Right forelimb (tissue), 1 donor: ENCODE measurements around the gene LMBR1.
"Not testable (repeated sequence)": the region's sequence is repeated elsewhere in the genome, so short reads cannot be mapped to it uniquely, and the experiment has no call there.

Experiments
- DNase-seq: peaks from one replicate; pipeline ENCODE4 v3.0.0-alpha.2; 2018

Gene LMBR1

GRCh38 chr7:156753630-156754029 lies 139.4 kb downstream of the LMBR1 start:
- no peak for DNase-seq

DNA sequence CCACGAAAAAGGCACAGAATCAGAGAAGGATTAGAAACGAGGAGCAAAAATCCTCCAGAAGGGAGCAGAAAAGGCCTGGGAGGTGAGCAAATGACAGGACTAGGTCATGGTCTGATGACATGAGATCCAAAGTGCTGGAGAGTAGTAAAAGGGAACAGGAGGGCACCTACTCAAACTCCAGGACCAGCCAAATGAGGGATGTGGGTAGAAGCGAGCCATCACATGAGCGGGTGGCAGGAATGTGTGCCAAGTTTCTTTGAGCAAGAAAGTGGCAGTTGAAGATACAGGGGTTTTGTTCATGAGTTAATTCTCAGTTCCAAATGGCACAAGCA lies 139.8 kb downstream of the LMBR1 start:
- DNase-seq: no peak

DNA sequence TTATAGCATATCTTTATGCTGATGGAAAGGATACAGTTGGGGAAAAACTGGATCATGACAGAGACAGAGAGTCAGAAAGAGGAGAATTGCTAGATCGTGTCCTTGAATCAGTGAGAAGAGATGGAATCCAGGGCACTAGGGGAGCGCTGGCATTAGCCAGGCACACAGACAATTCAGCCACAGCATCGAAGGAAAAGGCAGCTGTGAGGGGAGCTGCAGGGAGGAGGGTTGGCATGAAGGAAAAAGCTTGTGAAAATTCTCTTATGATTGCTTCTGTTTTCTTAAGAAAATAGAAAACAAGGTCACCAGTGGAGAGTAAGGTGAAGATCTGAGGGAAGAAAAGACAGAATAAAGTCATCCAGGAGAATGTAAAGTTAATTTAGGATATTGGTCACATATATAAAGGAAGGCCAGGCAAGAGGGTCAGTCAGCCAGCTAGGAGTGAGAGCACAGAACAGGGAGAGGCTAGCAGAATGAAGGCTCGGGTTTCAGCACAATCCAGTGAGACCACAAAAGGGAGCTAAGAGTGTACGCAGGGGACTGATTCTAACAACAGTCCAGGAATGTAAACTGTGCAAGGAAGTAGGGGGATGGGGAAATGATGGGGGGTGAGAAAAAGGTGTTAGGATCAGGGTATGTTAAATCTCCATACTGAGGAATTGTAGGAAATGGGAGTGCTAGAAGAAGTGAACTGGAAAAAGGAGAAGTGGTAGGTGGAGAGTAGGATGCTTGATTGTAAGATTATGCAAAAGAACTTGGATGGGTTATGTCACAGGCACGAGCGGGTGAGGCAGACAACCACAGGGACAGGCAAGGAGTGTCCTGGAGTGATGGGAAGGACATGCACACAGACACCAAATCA lies 140.4 kb downstream of the LMBR1 start:
- no peak for DNase-seq

- no peak for DNase-seq
Observed at GRCh38 chr7:156751319-156751718, 141.7 kb downstream of the LMBR1 start.

- DNase-seq: no peak
Observed at GRCh38 chr7:156747718-156748117, 145.3 kb downstream of the LMBR1 start.

DNA sequence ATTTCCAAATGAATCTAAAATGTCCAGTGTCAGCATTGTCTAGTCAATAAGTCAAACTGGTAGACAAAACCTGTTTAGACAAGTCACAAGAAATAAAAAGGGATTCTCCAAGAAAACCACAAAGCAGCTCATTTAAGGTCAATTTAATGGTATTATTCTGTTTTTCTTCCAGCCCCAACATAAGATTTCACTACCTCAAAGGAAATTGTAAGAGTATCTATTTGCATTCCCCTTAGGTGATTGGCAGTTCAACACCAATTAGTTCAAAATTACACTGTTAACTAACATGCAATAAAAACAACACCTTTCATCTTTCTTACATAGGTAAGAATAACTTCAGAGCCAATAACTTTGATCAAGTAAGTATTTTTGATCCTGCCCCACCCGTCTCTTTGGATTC lies 146.1 kb downstream of the LMBR1 start:
- no peak for DNase-seq

DNA sequence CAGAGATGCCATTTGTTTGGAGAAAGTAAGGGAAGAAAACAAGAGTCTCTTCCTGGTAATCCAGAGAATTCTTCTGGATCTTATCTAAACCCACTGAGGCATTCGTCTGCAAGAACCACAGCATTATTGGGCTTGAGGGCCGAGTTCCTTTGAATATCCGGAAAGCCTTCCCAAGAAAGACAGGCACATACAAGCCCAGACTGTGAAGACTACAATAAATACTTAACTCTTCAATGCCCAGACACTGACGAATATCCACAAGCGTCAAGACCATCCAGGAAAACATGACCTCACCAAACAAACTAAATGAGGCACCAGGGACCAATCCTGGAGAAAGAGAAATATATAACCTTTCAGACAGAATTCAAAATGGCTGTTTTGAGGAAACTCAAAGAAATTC lies 153.4 kb downstream of the LMBR1 start:
- DNase-seq: no peak

DNA sequence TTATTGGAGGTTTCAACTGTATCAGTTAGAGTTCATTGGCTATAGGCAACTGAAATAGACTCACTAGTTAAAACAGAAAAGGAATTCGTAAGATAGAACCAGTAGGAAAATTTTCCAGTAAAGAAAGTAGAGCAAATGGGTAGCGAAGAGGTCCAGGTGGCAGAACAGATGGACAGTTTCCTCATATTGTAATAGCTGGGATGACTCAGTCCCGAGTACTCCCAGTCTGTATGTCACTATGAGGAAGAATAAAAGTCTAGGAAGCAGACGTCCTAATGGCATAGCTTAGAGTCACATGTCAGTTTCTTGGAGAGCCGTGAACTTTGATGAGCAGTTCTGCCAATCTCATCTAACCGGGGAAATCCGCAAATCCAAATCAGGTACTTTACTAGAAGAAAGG lies 157.1 kb downstream of the LMBR1 start:
- no peak for DNase-seq

- no peak for DNase-seq
Observed at GRCh38 chr7:156733638-156734037, 159.3 kb downstream of the LMBR1 start.

DNA sequence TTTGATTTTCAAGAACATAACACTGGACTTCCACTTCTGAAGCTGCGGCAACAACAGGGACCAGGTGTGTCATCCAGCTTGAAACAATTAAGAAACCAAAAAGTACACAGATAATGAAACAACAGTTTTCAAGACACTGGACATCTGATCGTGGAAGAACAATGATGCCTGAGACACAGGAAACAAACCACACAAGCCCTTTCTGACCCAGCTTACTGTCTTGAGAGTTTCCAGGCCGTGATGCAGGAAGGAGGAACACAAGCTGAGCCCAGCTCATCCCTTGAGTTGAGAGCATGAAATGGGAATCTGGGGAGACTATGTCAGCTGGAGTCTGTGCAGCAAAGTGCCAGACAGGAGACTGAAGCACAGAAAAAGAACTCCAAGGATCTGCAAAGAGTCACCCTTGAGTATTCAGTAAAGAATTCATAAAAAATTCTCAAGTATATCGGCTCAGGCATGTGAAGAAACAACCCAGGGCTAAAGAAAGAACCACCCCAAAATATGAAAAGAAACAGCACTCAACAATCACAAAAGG lies 160.8 kb downstream of the LMBR1 start:
- no peak for DNase-seq

DNA sequence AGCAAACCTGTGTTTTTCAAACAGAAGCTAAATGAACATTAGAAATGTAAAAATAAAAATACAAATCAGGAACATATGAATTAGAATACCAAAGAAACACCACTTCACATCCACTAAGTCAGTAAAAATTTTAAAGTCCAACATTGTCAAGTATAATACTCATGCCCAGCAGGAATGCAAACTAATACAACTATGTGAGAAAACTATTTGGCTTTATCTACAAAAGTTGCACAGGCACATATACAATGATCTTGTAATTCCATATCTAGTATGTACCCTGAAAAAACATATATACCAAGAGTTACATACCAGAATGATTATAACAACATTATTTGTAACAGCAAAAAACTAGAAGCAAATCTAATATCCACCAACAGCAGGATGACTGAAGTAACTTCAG lies 161.3 kb downstream of the LMBR1 start:
- no peak for DNase-seq

GRCh38 chr7:156725936-156726335 lies 167.0 kb downstream of the LMBR1 start:
- DNase-seq: no peak

- no peak for DNase-seq
Observed at GRCh38 chr7:156725073-156725472, 167.9 kb downstream of the LMBR1 start.

- no peak for DNase-seq
Observed at GRCh38 chr7:156722043-156722826, 170.7 kb downstream of the LMBR1 start.

DNA sequence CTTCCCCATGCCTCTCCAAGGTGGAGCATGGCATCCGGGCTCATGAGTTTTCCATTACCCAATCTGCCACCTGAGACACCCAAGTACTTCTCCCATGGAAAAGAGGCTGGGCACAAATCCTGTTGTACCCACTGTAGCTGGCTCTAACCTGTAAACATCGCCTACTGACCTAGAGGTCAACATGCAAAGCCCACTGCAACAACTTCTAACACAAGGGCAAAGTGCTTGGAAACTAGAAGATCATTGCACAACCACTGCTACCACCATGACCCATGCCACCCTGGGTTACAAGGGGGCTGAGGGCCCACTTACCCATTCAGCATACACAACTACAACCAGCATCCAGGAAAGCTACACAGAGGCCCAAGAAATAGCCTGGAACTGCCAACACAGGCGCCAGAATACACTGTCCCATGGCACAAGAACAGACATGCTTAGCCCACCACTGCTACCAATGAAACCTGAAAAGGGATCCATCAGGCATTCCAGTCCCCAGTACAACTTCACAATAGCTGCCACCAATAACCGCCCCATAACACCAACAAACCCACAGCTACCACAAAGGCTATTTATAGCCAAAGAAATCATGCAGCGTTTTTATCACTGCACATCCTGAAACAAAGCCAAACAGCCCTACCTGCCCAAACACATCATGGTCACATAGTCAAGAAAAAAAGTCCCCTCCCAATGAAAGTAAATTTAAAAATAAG lies 189.1 kb downstream of the LMBR1 start:
- DNase-seq: no peak

DNA sequence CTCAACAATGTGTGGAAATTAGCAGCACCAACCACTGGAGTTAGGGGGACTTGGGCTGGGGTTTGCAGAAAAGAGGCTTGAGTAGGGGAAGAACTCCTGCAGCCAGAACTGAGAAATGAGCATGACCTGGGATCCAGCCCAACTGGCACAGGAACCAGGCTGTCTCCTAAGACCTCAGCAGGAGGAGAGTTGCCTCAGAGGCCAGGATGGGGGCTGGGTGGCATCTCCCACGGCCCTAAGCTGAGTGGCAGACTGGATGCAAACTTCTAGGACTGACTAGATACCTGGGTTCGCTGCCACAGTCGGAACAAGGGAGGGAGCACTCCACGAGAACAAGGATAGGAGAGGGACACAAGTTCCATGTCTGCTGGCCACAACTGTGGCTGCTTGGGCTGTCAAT lies 189.8 kb downstream of the LMBR1 start:
- DNase-seq: no peak

DNA sequence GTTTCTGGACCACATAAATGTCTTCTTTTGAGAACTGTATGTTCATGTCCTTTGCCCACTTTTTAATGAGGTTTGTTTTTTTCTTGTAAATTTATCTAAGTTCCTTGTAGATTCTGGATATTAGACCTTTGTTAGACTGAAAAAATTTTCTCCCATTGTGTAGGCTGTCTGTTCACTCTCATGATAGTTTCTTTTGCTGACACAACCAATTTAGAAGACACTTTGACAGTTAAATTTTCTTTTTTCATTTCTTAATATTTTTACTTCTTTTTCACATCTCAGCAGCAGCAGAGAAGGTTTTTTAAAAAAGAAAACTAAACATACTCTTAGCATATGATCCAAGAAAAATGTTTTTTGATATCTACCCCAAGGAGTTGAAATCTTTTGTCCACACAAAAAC lies 190.6 kb downstream of the LMBR1 start:
- no peak for DNase-seq

- not testable (repeated sequence) for DNase-seq
Observed at GRCh38 chr7:156701787-156702186, 191.2 kb downstream of the LMBR1 start.

GRCh38 chr7:156698512-156698911 lies 194.5 kb downstream of the LMBR1 start:
- not testable (repeated sequence) for DNase-seq

GRCh38 chr7:156697283-156697682 lies 195.7 kb downstream of the LMBR1 start:
- not testable (repeated sequence) for DNase-seq

DNA sequence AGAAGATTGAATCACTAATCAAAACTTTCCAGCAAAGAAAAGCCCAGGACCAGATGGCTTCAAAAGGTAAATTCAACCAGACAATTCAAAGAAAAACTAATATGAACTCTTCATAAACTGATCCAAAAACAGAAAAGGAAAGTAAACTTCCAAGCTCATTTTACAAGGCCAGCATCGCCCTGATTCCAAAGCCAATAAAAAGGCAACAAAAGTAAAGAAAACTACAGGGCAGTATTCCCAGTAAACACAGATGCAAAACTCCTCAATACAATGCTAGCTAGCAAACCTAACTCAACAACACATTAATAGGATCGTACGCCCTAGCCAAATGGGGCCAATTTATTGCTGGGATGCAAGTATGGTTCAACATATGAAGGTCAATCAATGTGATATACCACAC lies 199.4 kb downstream of the LMBR1 start:
- no peak for DNase-seq

- no peak for DNase-seq
Observed at GRCh38 chr7:156692849-156693248, 200.1 kb downstream of the LMBR1 start.

- DNase-seq: no peak
Observed at GRCh38 chr7:156691764-156692163, 201.2 kb downstream of the LMBR1 start.
